ENCODE measurements around the gene FAM98C.

GRCh38 chr19:38444026-38444425 is 41.1 kb downstream of the FAM98C start:
- TF ChIP-seq EZH2 (IDR thresholded peaks at IDR 0.05; ENCODE audit: insufficient read depth, poor library complexity, severe bottlenecking), result no peak
- no peak for TF ChIP-seq EZH2phosphoT487 (IDR thresholded peaks at IDR 0.05; ENCODE audit: insufficient read depth, low read depth)

Measured in GM23248 (cell line).